ENCODE data around the gene ZNF362.
A peak's percentile ranks its signal among the peaks of the same experiment; 100 is the strongest.

The ZNF362 gene

GRCh38 chr1:33246171-33246570, 10.1 kb upstream of the ZNF362 start:
- DNase-seq, result no peak

- DNase-seq, result no peak
Measured at GRCh38 chr1:33247545-33247944, 8.7 kb upstream of the ZNF362 start.

GRCh38 chr1:33248244-33248643, 8.0 kb upstream of the ZNF362 start:
- DNase-seq, result no peak

GRCh38 chr1:33249422-33249821, 6.9 kb upstream of the ZNF362 start:
- DNase-seq, result no peak

GRCh38 chr1:33250217-33250616, 6.1 kb upstream of the ZNF362 start:
- no peak for DNase-seq

GRCh38 chr1:33250724-33251123, 5.6 kb upstream of the ZNF362 start:
- DNase-seq, result no peak

GRCh38 chr1:33254491-33254890, 1.8 kb upstream of the ZNF362 start:
- no peak for DNase-seq

- peak; percentile 31 for DNase-seq
Measured at GRCh38 chr1:33255347-33256220, 708 bp upstream of the ZNF362 start.

GRCh38 chr1:33256221-33256470, 146 bp upstream of the ZNF362 start:
- DNase-seq, result no peak

- DNase-seq, result no peak
Measured at GRCh38 chr1:33257207-33257771, 997 bp downstream of the ZNF362 start.

- DNase-seq, result no peak
Measured at GRCh38 chr1:33257772-33258712, 1.8 kb downstream of the ZNF362 start.

GRCh38 chr1:33258788-33259274, 2.5 kb downstream of the ZNF362 start:
- no peak for DNase-seq

- no peak for DNase-seq
Measured at GRCh38 chr1:33259879-33260278, 3.6 kb downstream of the ZNF362 start.

GRCh38 chr1:33260439-33260838, 4.1 kb downstream of the ZNF362 start:
- DNase-seq, result no peak

GRCh38 chr1:33261344-33261743, 5.1 kb downstream of the ZNF362 start:
- DNase-seq, result no peak

- no peak for DNase-seq
Measured at GRCh38 chr1:33263890-33264504, 7.7 kb downstream of the ZNF362 start.

GRCh38 chr1:33265780-33266605, 9.7 kb downstream of the ZNF362 start:
- DNase-seq, result no peak

GRCh38 chr1:33266766-33267165, 10.5 kb downstream of the ZNF362 start:
- no peak for DNase-seq

GRCh38 chr1:33267468-33268205, 11.3 kb downstream of the ZNF362 start:
- DNase-seq, result no peak

GRCh38 chr1:33268457-33268856, 12.2 kb downstream of the ZNF362 start:
- no peak for DNase-seq

- no peak for DNase-seq
Measured at GRCh38 chr1:33268927-33269610, 12.8 kb downstream of the ZNF362 start.

Data from activated effector memory CD4-positive, alpha-beta T cell treated with Interleukin-2 at 50 U/mL for 16 hours (primary cell).